K562 (cell line): ENCODE results near the gene GYPA. TPM values are rescaled to one million over a fixed set of nuclear protein-coding genes. Genes with fewer than 3 reads are reported as not detected.
"Not testable (repeated sequence)": the region's sequence is repeated elsewhere in the genome, so short reads cannot be mapped to it uniquely, and the experiment has no call there.

Source experiments
- ATAC-seq: fragments of 200-7000 bp; cut with Tn5 transposase; 3 replicates; pipeline ENCODE4 v1.9.1; 2020; ENCODE audit warnings: moderate library complexity
- BruUV-seq: library from RNA; stranded (reverse); fragments of 400-500 nt; replicated peaks from 2 replicates; lab custom pipeline; 2021; lab: Mats Ljungman, UMichigan
- CTCF ChIA-PET: fragments of 300-600 bp; formaldehyde crosslinking; extraction: SDS; loops from one replicate; lab custom pipeline; 2021; ENCODE audit warnings: low intra/inter-chr PET ratio; lab: Yijun Ruan, JAX
- POLR2A ChIA-PET: fragments of 300-600, 350-650 bp; sonication (Branson Sonifier 250); formaldehyde crosslinking; extraction: SDS; loops from one replicate; lab custom pipeline; 2021; ENCODE audit warnings: antibody characterized with exemption, inconsistent platforms; lab: Yijun Ruan, JAX
- DNase-seq, 4 experiments: peaks; one replicate each; pipeline versions ENCODE4 v3.0.0 to v3.0.0-alpha.2; 2011 to 2018; ENCODE audit warnings: low spot score in 3 of 4, mixed read lengths in 3 of 4; ENCODE audit errors: extremely low read depth in 1 of 4
- FAIRE-seq: peaks from 2 replicates; lab custom pipeline; 2011; peaks lifted over from hg19 to GRCh38; lab: Jason Lieb, UNC
- H2AFZ ChIP-seq: 2 replicates; pipeline ENCODE4 v1.6.0; 2011; ENCODE audit warnings: low read depth, low read length, control low read depth, inconsistent platforms
- H3K27ac ChIP-seq: fragments of 200-600 bp; 3 replicates; pipeline ENCODE4 v1.8.0; 2011; ENCODE audit warnings: low read depth, mild to moderate bottlenecking, control low read depth, inconsistent platforms, low read length, moderate library complexity, mixed read lengths; ENCODE audit errors: extremely low read depth
- H3K27me3 ChIP-seq, 2 experiments: fragments of 300-600 bp in 1 of 2; 2 replicates in 1 of 2; 3 replicates in 1 of 2; pipeline versions ENCODE4 v1.6.0 to v1.8.0; 2011; ENCODE audit warnings: inconsistent platforms in 2 of 2, low read length in 2 of 2, mild to moderate bottlenecking in 1 of 2, mixed read lengths in 1 of 2, moderate library complexity in 1 of 2; ENCODE audit not compliant: control insufficient read depth in 2 of 2, insufficient read depth in 2 of 2
- H3K36me3 ChIP-seq: fragments of 300-600 bp; 3 replicates; pipeline ENCODE4 v1.8.0; 2011; ENCODE audit warnings: mild to moderate bottlenecking, low read length, inconsistent platforms; ENCODE audit not compliant: control insufficient read depth, insufficient read depth
- H3K4me1 ChIP-seq, 2 experiments: fragments of 200-600 bp in 1 of 2; replicated peaks in 1 of 2; 2 replicates in 1 of 2; 3 replicates in 1 of 2; pipeline versions ENCODE4 v1.5.1 to v1.8.0; 2011; ENCODE audit warnings: inconsistent platforms in 2 of 2, low read length in 2 of 2, mild to moderate bottlenecking in 1 of 2, mixed read lengths in 1 of 2, moderate library complexity in 1 of 2; ENCODE audit not compliant: control insufficient read depth in 2 of 2, insufficient read depth in 2 of 2
- H3K4me2 ChIP-seq: 2 replicates; pipeline ENCODE4 v1.6.1; 2011; ENCODE audit warnings: low read length, control low read depth, inconsistent platforms, mixed read lengths; ENCODE audit not compliant: insufficient read depth
- H3K4me3 ChIP-seq: fragments of 200-600 bp; sonication (generic), shearing (Covaris generic); 2 replicates; pipeline ENCODE4 v1.5.1; 2016; ENCODE audit warnings: control low read depth, inconsistent platforms
- H3K79me2 ChIP-seq: fragments of 200-600 bp; 3 replicates; pipeline ENCODE4 v1.8.0; 2011; ENCODE audit warnings: low read length, inconsistent platforms; ENCODE audit not compliant: control insufficient read depth, insufficient read depth
- H3K9ac ChIP-seq, 2 experiments: 2 replicates each; pipeline versions ENCODE4 v1.6.0 to v1.6.1; 2011; ENCODE audit warnings: low read depth in 2 of 2, low read length in 2 of 2, control low read depth in 1 of 2, inconsistent platforms in 1 of 2, mild to moderate bottlenecking in 1 of 2, mixed read lengths in 1 of 2; ENCODE audit not compliant: insufficient read depth in 1 of 2
- H3K9me1 ChIP-seq: one replicate; pipeline ENCODE4 v1.6.0; 2011; ENCODE audit warnings: inconsistent platforms, mild to moderate bottlenecking, low read length, moderate library complexity; ENCODE audit not compliant: control insufficient read depth, insufficient read depth
- H3K9me3 ChIP-seq: replicated peaks from 2 replicates; pipeline ENCODE4 v1.5.1; 2011; ENCODE audit warnings: low read depth, low read length, inconsistent platforms; ENCODE audit not compliant: control insufficient read depth, insufficient read depth
- H4K20me1 ChIP-seq: replicated peaks from 2 replicates; pipeline ENCODE4 v1.6.1; 2011; ENCODE audit warnings: low read length, inconsistent platforms, mixed read lengths; ENCODE audit not compliant: control insufficient read depth, insufficient read depth
- ARID1B ChIP-seq: fragments of 450-650 bp; IDR thresholded peaks from 2 replicates; pipeline ENCODE4 v1.6.1; 2016; ENCODE audit warnings: antibody characterized with exemption, mild to moderate bottlenecking, inconsistent platforms
- ARID3A ChIP-seq: IDR thresholded peaks from 2 replicates; pipeline ENCODE4 v1.6.1; 2012; ENCODE audit warnings: low read depth, low read length, improper control_type of control experiment, borderline replicate concordance
- CBFA2T2 ChIP-seq: fragments of 450-650 bp; conservative IDR thresholded peaks from 2 replicates; pipeline ENCODE4 v1.6.1; 2017; ENCODE audit warnings: mild to moderate bottlenecking
- CBFA2T3 ChIP-seq: fragments of 450-650 bp; IDR thresholded peaks from 2 replicates; pipeline ENCODE4 v1.6.1; 2017
- CCNT2 ChIP-seq: IDR thresholded peaks from 2 replicates; pipeline ENCODE4 v1.6.1; 2011; ENCODE audit warnings: borderline replicate concordance, low read depth, mild to moderate bottlenecking, moderate library complexity, mixed read lengths, low read length; ENCODE audit not compliant: insufficient read length; ENCODE audit errors: extremely low read depth
- EP300 ChIP-seq: IDR thresholded peaks from 2 replicates; pipeline ENCODE4 v1.6.1; 2012; ENCODE audit warnings: low read length, improper control_type of control experiment
- PML ChIP-seq: IDR thresholded peaks from 2 replicates; pipeline ENCODE4 v1.6.1; 2012; ENCODE audit warnings: low read length, inconsistent platforms
- POLR2AphosphoS5 ChIP-seq: IDR thresholded peaks from 2 replicates; pipeline ENCODE4 v1.6.1; 2011; ENCODE audit warnings: mild to moderate bottlenecking, low read depth, low read length, moderate library complexity; ENCODE audit not compliant: control insufficient read depth, insufficient read depth
- TAL1 ChIP-seq: fragments of 450-650 bp; IDR thresholded peaks from 2 replicates; pipeline ENCODE4 v1.6.1; 2016; ENCODE audit warnings: mild to moderate bottlenecking
- TCF3 ChIP-seq: sonication (generic); formaldehyde crosslinking; IDR thresholded peaks from 2 replicates; pipeline ENCODE4 v1.4.0; 2020; ENCODE audit warnings: mild to moderate bottlenecking, missing genetic modification reagents
- TEAD4 ChIP-seq, 2 experiments: sonication (generic) in 1 of 2; formaldehyde crosslinking in 1 of 2; IDR thresholded peaks; 2 replicates each; pipeline versions ENCODE4 v1.6.1 to v1.8.0; 2012 to 2022; ENCODE audit warnings: borderline replicate concordance in 1 of 2, inconsistent platforms in 1 of 2, low read length in 1 of 2, mild to moderate bottlenecking in 1 of 2, missing genetic modification reagents in 1 of 2
- WGBS: fragments of 100-300 bp; shearing (Covaris generic); methylation state at CpG from one replicate; pipeline ENCODE4 v1.1.6; 2016; ENCODE audit warnings: low coverage, mixed read lengths; ENCODE audit not compliant: insufficient coverage; ENCODE audit errors: missing lambda C conversion rate; 5-methylcytosine and 5-hydroxymethylcytosine counted together
- in situ Hi-C: fragments of 300-500 bp; cut with MboI; formaldehyde crosslinking; loops from 4 replicates; pipeline ENCODE4 v1.15.0; 2018; ENCODE audit warnings: inconsistent platforms, mixed read lengths
- intact Hi-C: fragments of 100-400 bp; cut with micrococcal nuclease; formaldehyde crosslinking; loops from 2 replicates; pipeline ENCODE4 v1.14.2; 2022
- polyA plus RNA-seq, 8 experiments: library from polyadenylated mRNA; depleted of rRNA in 4 of 8; stranded (reverse) in 5 of 8; unstranded in 3 of 8; fragments of >200 nt; fragmentation: Nextera tagmentation in 2 of 8; fragmentation: Illumina TruSeq in 1 of 8; extraction: Ambion mirVana in 2 of 8; extraction: Trizol in 1 of 8; gene quantifications; 2 replicates each; pipeline versions ENCODE4 v1.2.1 to v1.2.3, GENCODE V29; 2011 to 2014; ENCODE audit warnings: inconsistent platforms in 1 of 8, missing spikeins in 1 of 8
- total RNA-seq, 7 experiments: library from RNA; depleted of rRNA in 6 of 7; stranded (reverse); fragments of >200 nt in 6 of 7; fragmentation: Illumina TruSeq in 2 of 7; extraction: Trizol in 2 of 7; gene quantifications; 2 replicates each; pipeline versions ENCODE4 v1.2.1 to v1.2.3, GENCODE V29; 2011 to 2021; ENCODE audit warnings: low replicate concordance in 1 of 7

Gene GYPA
- total and polyA plus RNA-seq, 9 of the 15 experiments (the other 6 are each of a cell fraction or from before 2014, with no cell fraction given): 35.3 to 278 (median 122) TPM

DNA sequence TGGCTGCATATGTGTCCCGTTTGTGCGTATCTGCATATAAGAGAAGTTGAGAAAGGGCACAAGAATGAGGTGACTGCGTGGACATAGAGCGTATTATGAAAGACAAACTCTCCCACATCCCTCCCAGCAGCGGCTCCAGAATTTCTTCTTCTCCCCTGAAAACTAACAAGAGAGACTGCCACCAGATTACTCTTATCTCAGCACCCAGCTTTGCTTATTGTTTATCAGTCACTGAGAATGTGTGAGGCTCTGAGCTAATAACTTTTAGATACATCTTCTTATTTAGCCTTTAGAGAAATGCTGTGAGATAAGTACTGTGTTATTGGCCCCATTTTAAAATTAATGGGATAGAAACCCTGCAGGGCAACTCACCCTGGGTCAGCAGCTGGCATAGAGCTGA is 20.8 kb downstream of the GYPA start:
- H3K27ac ChIP-seq; intact Hi-C loops; CTCF ChIA-PET; H3K9me3 ChIP-seq; H3K9me1 ChIP-seq; H2AFZ ChIP-seq; H3K27me3 ChIP-seq; H3K9ac ChIP-seq; BruUV-seq; H3K4me3 ChIP-seq; in situ Hi-C loops; H4K20me1 ChIP-seq; FAIRE-seq; H3K4me1 ChIP-seq; H3K4me2 ChIP-seq; TF ChIP-seq TEAD4 (CRISPR knock-in tag; IDR thresholded peaks at IDR 0.05; ENCODE audit: borderline replicate concordance): not testable (repeated sequence)
- DNase-seq: peak in 1 of 4 experiments; percentile 63
- ATAC-seq: peak; percentile 64
- TF ChIP-seq EP300 (peak; percentile 54), CCNT2 (peak; percentile 55), TEAD4 (IDR thresholded peaks at IDR 0.05; ENCODE audit: low read length) (peak; percentile 79), ARID1B (peak; percentile 50), TAL1 (peak; percentile 60), CBFA2T2 (peak; percentile 50; the same call in 1 of the 2 replicates), CBFA2T3 (peak; percentile 57), PML (peak; percentile 34; the same call in 1 of the 2 replicates), ARID3A (peak; percentile 16; the same call in 1 of the 2 replicates), TCF3 (peak; percentile 72), POLR2AphosphoS5 (peak; percentile 41; the same call in 1 of the 2 replicates)
- Histone ChIP-seq H3K36me3 (peaks cover 14% of the 10 kb centered on the region; the same call in 2 of the 3 replicates), H3K79me2 (peaks cover 16% of the 10 kb centered on the region; the same call in 1 of the 3 replicates)
- POLR2A ChIA-PET: interaction anchor here (0.5 kb wide), 1 partner anchor 15 kb away, joined by 3 read pairs; no protein-coding TSS in a partner anchor
- WGBS: 0% methylated on average over 4 of the region's 5 CpGs
